Spleen (tissue), 11 donors: ENCODE measurements around the gene PP2D1. TPM values are rescaled to one million over a fixed set of nuclear protein-coding genes. Genes with fewer than 3 reads are reported as not detected.

Experiments
- DNase-seq: peaks from one replicate; pipeline ENCODE4 v3.0.0-alpha.2; 2020
- H3K27ac ChIP-seq, 8 donors: fragments of 200-600 bp; sonication (generic) in 7 of 8; 1 replicate in 4 of 8; 2 replicates in 4 of 8; pipeline versions ENCODE4 v1.5.0 to v1.8.0; 2016 to 2021; ENCODE audit warnings: inconsistent platforms in 4 of 8, mild to moderate bottlenecking in 4 of 8, moderate library complexity in 1 of 8
- H3K27me3 ChIP-seq, 7 donors: fragments of 200-600 bp; sonication (generic) in 6 of 7; replicated peaks in 1 of 7; 1 replicate in 4 of 7; 2 replicates in 3 of 7; pipeline versions ENCODE4 v1.5.0 to v1.8.0; 2016 to 2021; ENCODE audit warnings: inconsistent platforms in 3 of 7, mild to moderate bottlenecking in 1 of 7
- H3K36me3 ChIP-seq, 6 donors: fragments of 200-600 bp; sonication (generic) in 5 of 6; 1 replicate in 4 of 6; 2 replicates in 2 of 6; pipeline versions ENCODE4 v1.5.0 to v1.8.0; 2016 to 2021; ENCODE audit warnings: inconsistent platforms in 2 of 6
- H3K4me1 ChIP-seq, 6 donors: fragments of 200-600 bp; sonication (generic) in 5 of 6; 1 replicate in 3 of 6; 2 replicates in 3 of 6; pipeline versions ENCODE4 v1.5.0 to v1.8.0; 2016 to 2021; ENCODE audit warnings: inconsistent platforms in 3 of 6
- H3K4me3 ChIP-seq, 8 donors: fragments of 200-600 bp; sonication (generic) in 7 of 8; 1 replicate in 4 of 8; 2 replicates in 4 of 8; pipeline versions ENCODE4 v1.5.0 to v1.8.0; 2016 to 2021; ENCODE audit warnings: inconsistent platforms in 4 of 8, mild to moderate bottlenecking in 4 of 8, moderate library complexity in 2 of 8
- H3K9me3 ChIP-seq, 8 donors: fragments of 200-600 bp; sonication (generic) in 7 of 8; 1 replicate in 4 of 8; 2 replicates in 4 of 8; pipeline versions ENCODE4 v1.5.0 to v1.8.0; 2016 to 2021; ENCODE audit warnings: inconsistent platforms in 4 of 8
- POLR2A ChIP-seq, 3 donors: fragments of 450-650 bp; IDR thresholded peaks; one replicate each; pipeline ENCODE4 v1.5.1; 2017; ENCODE audit warnings: antibody characterized with exemption in 3 of 3, mild to moderate bottlenecking in 1 of 3
- POLR2AphosphoS5 ChIP-seq, 3 donors: sonication (generic); formaldehyde crosslinking; IDR thresholded peaks; one replicate each; pipeline ENCODE4 v1.5.1; 2017; ENCODE audit warnings: antibody characterized with exemption in 3 of 3
- WGBS, 5 donors: extraction: QIAGEN DNeasy Blood & Tissue Kit in 3 of 5; methylation state at CpG; one replicate each; pipeline versions ENCODE4 v1.1.5 to v1.1.7; 2013 to 2018; 5-methylcytosine and 5-hydroxymethylcytosine counted together
- intact Hi-C: fragments of 100-400 bp; cut with DNase I; formaldehyde crosslinking; loops from one replicate; pipeline ENCODE4 v1.15.0; 2023; ENCODE audit warnings: low total_unique reads
- polyA plus RNA-seq, 3 donors: library from polyadenylated mRNA; stranded (reverse); fragments of 200-250 nt; gene quantifications; one replicate each; pipeline ENCODE4 v1.2.1, GENCODE V29; 2013
- small RNA-seq, 4 donors: library from RNA; depleted of rRNA; stranded (forward); fragments of <200 nt; gene quantifications; one replicate each; pipeline ENCODE3, GENCODE V24; 2016
- total RNA-seq, 7 donors: library from RNA; depleted of rRNA in 3 of 7; stranded (reverse); fragments of >200 nt in 3 of 7; fragmentation: NEBNext Ultra II Directional in 4 of 7; extraction: Animal tissue kit (Norgen Biotek cat#: 25700) in 4 of 7; gene quantifications; one replicate each; pipeline versions ENCODE4 v1.1.0 to v1.2.1, GENCODE V29; 2016 to 2021
- TF ChIP-seq, protein P1 (sequence below), 11 experiments: fragments of 200-600 bp in 7 of 11; fragments of 450-650 bp in 4 of 11; sonication (generic) in 4 of 11; IDR thresholded peaks in 8 of 11; conservative IDR thresholded peaks in 3 of 11; 1 replicate in 7 of 11; 2 replicates in 4 of 11; pipeline versions ENCODE4 v1.4.0 to v1.8.0; 2016 to 2021; ENCODE audit warnings: antibody characterized with exemption in 11 of 11, inconsistent platforms in 4 of 11, mild to moderate bottlenecking in 1 of 11
- donor health status: healthy with polysubstance abuse.
- donor health status: DM: no; HTN: no; CAD: no; lungs with moderate emphysema.
- donor health status: DM: no; HTN: no; CAD: no.
- donor health status: Bipolar disorder and iron deficiency.
- donor health status: healthy.
- donor health status: DM: no; HTN: no; CAD: no.
- donor health status: DM: yes; HTN: yes; CAD: no.

The PP2D1 gene
- total and polyA plus RNA-seq, 10 donors = not detected

GRCh38 chr3:19937459-19938294 lies 74.4 kb downstream of the PP2D1 start:
- H3K36me3 ChIP-seq = no peaks in the 10 kb centered on the region
- peaks cover 0 to under 1% (median 0%) of the 10 kb centered on the region in 6 donors for H3K4me1 ChIP-seq
- peaks cover 0 to 8% (median 0%) of the 10 kb centered on the region in 7 donors for H3K27me3 ChIP-seq
- TF ChIP-seq, protein P1, sequence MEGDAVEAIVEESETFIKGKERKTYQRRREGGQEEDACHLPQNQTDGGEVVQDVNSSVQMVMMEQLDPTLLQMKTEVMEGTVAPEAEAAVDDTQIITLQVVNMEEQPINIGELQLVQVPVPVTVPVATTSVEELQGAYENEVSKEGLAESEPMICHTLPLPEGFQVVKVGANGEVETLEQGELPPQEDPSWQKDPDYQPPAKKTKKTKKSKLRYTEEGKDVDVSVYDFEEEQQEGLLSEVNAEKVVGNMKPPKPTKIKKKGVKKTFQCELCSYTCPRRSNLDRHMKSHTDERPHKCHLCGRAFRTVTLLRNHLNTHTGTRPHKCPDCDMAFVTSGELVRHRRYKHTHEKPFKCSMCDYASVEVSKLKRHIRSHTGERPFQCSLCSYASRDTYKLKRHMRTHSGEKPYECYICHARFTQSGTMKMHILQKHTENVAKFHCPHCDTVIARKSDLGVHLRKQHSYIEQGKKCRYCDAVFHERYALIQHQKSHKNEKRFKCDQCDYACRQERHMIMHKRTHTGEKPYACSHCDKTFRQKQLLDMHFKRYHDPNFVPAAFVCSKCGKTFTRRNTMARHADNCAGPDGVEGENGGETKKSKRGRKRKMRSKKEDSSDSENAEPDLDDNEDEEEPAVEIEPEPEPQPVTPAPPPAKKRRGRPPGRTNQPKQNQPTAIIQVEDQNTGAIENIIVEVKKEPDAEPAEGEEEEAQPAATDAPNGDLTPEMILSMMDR (IDR thresholded peaks at IDR 0.05 in 8 of 11, conservative IDR thresholded peaks at IDR 0.05 in 3 of 11) = no peak
- TF ChIP-seq POLR2A (IDR thresholded peaks at IDR 0.05) = no peak
- no peak for TF ChIP-seq POLR2AphosphoS5 (IDR thresholded peaks at IDR 0.05)
- no peak for DNase-seq
- no peak overlapping the region for H3K27ac ChIP-seq
- no peak overlapping the region for H3K4me3 ChIP-seq
- no peaks in the 10 kb centered on the region for H3K9me3 ChIP-seq
- 72 to 85% (median 75%) methylated on average over 7 of the region's 7 CpGs for WGBS, 5 donors
- intact Hi-C loops = no loop called here

Small RNA genes lying within 50 kb of the gene (small RNA-seq; reads per million reads assigned to genes)
- 0 reads per million in 4 donors for gene RNU4-85P
- 0 reads per million in 4 donors for gene RPL39P18

Other genes with a start within 250 kb of the PP2D1 start
- 1 to 10 TPM in 3 of 7 donors, under 1 TPM in 2, not detected in 2; 0.83 to 2.7 (median 1.2) TPM for gene EFHB, start 78.0 kb downstream of the PP2D1 start, total RNA-seq
- gene EFHB, start 78.0 kb downstream of the PP2D1 start, polyA plus RNA-seq = 1 to 10 TPM; 1.0 to 2.0 (median 1.9) TPM
- 10 to 100 TPM; 58.5 to 83.1 (median 64.3) TPM for gene RAB5A, start 65.2 kb downstream of the PP2D1 start, total RNA-seq
- gene RAB5A, start 65.2 kb downstream of the PP2D1 start, polyA plus RNA-seq = 10 to 100 TPM; 17.6 to 24.0 (median 20.8) TPM
- 10 to 100 TPM; 39.1 to 64.3 (median 58.0) TPM for gene KAT2B, start 28.2 kb upstream of the PP2D1 start, total RNA-seq
- 10 to 100 TPM; 13.6 to 17.6 (median 14.9) TPM for gene KAT2B, start 28.2 kb upstream of the PP2D1 start, polyA plus RNA-seq
- gene SGO1, start 173.9 kb upstream of the PP2D1 start, total RNA-seq = 1 to 10 TPM; 1.9 to 5.7 (median 3.2) TPM
- gene SGO1, start 173.9 kb upstream of the PP2D1 start, polyA plus RNA-seq = 1 to 10 TPM; 2.0 to 2.8 (median 2.1) TPM